ENCODE measurements around the gene VPS39. TPM values are rescaled to one million over a fixed set of nuclear protein-coding genes. Genes with fewer than 3 reads are reported as not detected.
"Not testable (repeated sequence)": the region's sequence is repeated elsewhere in the genome, so short reads cannot be mapped to it uniquely, and the experiment has no call there.

VPS39 gene
- polyA plus RNA-seq (ENCODE audit: insufficient read length in 12 of 12): 10 to 100 TPM in 11 of 12 donors, not detected in 1; 38.4 to 69.2 (median 48.0) TPM
- long read RNA-seq, donor 1, full-length matches to known transcripts: 25 of 25 reads
- long read RNA-seq, donor 1, partial matches to known transcripts: 0 of 25 reads
- long read RNA-seq, donor 1, other reads (novel, unspliced or antisense): 0 of 25 reads
- long read RNA-seq, donor 2, full-length matches to known transcripts: 18 of 18 reads
- long read RNA-seq, donor 2, partial matches to known transcripts: 0 of 18 reads
- long read RNA-seq, donor 2, other reads (novel, unspliced or antisense): 0 of 18 reads
- long read RNA-seq, donor 3, transcript VPS39-214 (1 exons, 2,835 nt): major isoform, 12 of 13 reads
- long read RNA-seq, donor 3, partial matches to known transcripts: 0 of 13 reads
- long read RNA-seq, donor 3, other reads (novel, unspliced or antisense): 0 of 13 reads
- long read RNA-seq, donor 4, full-length matches to known transcripts: 17 of 17 reads
- long read RNA-seq, donor 4, partial matches to known transcripts: 0 of 17 reads
- long read RNA-seq, donor 4, other reads (novel, unspliced or antisense): 0 of 17 reads
- long read RNA-seq, donor 5, full-length matches to known transcripts: 32 of 32 reads
- long read RNA-seq, donor 5, partial matches to known transcripts: 0 of 32 reads
- long read RNA-seq, donor 5, other reads (novel, unspliced or antisense): 0 of 32 reads
- long read RNA-seq, donor 6, full-length matches to known transcripts: 16 of 16 reads
- long read RNA-seq, donor 6, partial matches to known transcripts: 0 of 16 reads
- long read RNA-seq, donor 6, other reads (novel, unspliced or antisense): 0 of 16 reads
- long read RNA-seq, donor 7, full-length matches to known transcripts: 18 of 18 reads
- long read RNA-seq, donor 7, partial matches to known transcripts: 0 of 18 reads
- long read RNA-seq, donor 7, other reads (novel, unspliced or antisense): 0 of 18 reads
- long read RNA-seq, donor 8, full-length matches to known transcripts: 21 of 34 reads
- long read RNA-seq, donor 8, partial matches to known transcripts: 13 of 34 reads
- long read RNA-seq, donor 8, other reads (novel, unspliced or antisense): 0 of 34 reads
- long read RNA-seq, donor 9, full-length matches to known transcripts: 14 of 14 reads
- long read RNA-seq, donor 9, partial matches to known transcripts: 0 of 14 reads
- long read RNA-seq, donor 9, other reads (novel, unspliced or antisense): 0 of 14 reads
- long read RNA-seq, donor 10, full-length matches to known transcripts: 28 of 28 reads
- long read RNA-seq, donor 10, partial matches to known transcripts: 0 of 28 reads
- long read RNA-seq, donor 10, other reads (novel, unspliced or antisense): 0 of 28 reads
- long read RNA-seq, donor 11, transcript VPS39-210 (3 exons, 593 nt): minor isoform, 6 of 16 reads
- long read RNA-seq, donor 11, transcript VPS39-214 (1 exons, 2,835 nt): major isoform, 10 of 16 reads
- long read RNA-seq, donor 11, partial matches to known transcripts: 0 of 16 reads
- long read RNA-seq, donor 11, other reads (novel, unspliced or antisense): 0 of 16 reads

- DNase-seq: peak; percentile 90
Observed at GRCh38 chr15:42207674-42208579, at the start of gene VPS39. Gene VPS39, minus strand, starts transcription at chr15:42208304. Its CDS starts 151 bp downstream, at chr15:42208153.

- DNase-seq: no peak
Observed at GRCh38 chr15:42253300-42253699, 45.2 kb upstream of the VPS39 start.

- DNase-seq: no peak
Observed at GRCh38 chr15:42240823-42241222, 32.7 kb upstream of the VPS39 start.

GRCh38 chr15:42239528-42240182 lies 31.6 kb upstream of the VPS39 start:
- DNase-seq: no peak

GRCh38 chr15:42233107-42233506 lies 25.0 kb upstream of the VPS39 start:
- no peak for DNase-seq

- no peak for DNase-seq
Observed at GRCh38 chr15:42232606-42233005, 24.5 kb upstream of the VPS39 start.

GRCh38 chr15:42231088-42231487 lies 23.0 kb upstream of the VPS39 start:
- DNase-seq: no peak

- not testable (repeated sequence) for DNase-seq
Observed at GRCh38 chr15:42228981-42229380, 20.9 kb upstream of the VPS39 start.

GRCh38 chr15:42228036-42228435 lies 19.9 kb upstream of the VPS39 start:
- DNase-seq: no peak

GRCh38 chr15:42226648-42227047 lies 18.5 kb upstream of the VPS39 start:
- DNase-seq: no peak

- DNase-seq: no peak
Observed at GRCh38 chr15:42220216-42220615, 12.1 kb upstream of the VPS39 start.

- no peak for DNase-seq
Observed at GRCh38 chr15:42218953-42219592, 11.0 kb upstream of the VPS39 start.

GRCh38 chr15:42217568-42217967 lies 9.5 kb upstream of the VPS39 start:
- DNase-seq: no peak

- no peak for DNase-seq
Observed at GRCh38 chr15:42215913-42216829, 8.1 kb upstream of the VPS39 start.

- no peak for DNase-seq
Observed at GRCh38 chr15:42214600-42214999, 6.5 kb upstream of the VPS39 start.

- DNase-seq: no peak
Observed at GRCh38 chr15:42213511-42213910, 5.4 kb upstream of the VPS39 start.

GRCh38 chr15:42210696-42211095 lies 2.6 kb upstream of the VPS39 start:
- DNase-seq: no peak

- DNase-seq: no peak
Observed at GRCh38 chr15:42206406-42206805, 1.7 kb downstream of the VPS39 start.
